HG03354 (cell line): ENCODE measurements around the gene PLXNB1.
"Not testable (repeated sequence)": the region's sequence is repeated elsewhere in the genome, so short reads cannot be mapped to it uniquely, and the experiment has no call there.

Experiments
- ATAC-seq: cut with Tn5 transposase; IDR thresholded peaks from one replicate; pipeline ENCODE4 v1.9.1; 2021; ENCODE audit warnings: mild to moderate bottlenecking; ENCODE audit not compliant: unreplicated experiment, poor library complexity, severe bottlenecking

PLXNB1 gene, protein sequence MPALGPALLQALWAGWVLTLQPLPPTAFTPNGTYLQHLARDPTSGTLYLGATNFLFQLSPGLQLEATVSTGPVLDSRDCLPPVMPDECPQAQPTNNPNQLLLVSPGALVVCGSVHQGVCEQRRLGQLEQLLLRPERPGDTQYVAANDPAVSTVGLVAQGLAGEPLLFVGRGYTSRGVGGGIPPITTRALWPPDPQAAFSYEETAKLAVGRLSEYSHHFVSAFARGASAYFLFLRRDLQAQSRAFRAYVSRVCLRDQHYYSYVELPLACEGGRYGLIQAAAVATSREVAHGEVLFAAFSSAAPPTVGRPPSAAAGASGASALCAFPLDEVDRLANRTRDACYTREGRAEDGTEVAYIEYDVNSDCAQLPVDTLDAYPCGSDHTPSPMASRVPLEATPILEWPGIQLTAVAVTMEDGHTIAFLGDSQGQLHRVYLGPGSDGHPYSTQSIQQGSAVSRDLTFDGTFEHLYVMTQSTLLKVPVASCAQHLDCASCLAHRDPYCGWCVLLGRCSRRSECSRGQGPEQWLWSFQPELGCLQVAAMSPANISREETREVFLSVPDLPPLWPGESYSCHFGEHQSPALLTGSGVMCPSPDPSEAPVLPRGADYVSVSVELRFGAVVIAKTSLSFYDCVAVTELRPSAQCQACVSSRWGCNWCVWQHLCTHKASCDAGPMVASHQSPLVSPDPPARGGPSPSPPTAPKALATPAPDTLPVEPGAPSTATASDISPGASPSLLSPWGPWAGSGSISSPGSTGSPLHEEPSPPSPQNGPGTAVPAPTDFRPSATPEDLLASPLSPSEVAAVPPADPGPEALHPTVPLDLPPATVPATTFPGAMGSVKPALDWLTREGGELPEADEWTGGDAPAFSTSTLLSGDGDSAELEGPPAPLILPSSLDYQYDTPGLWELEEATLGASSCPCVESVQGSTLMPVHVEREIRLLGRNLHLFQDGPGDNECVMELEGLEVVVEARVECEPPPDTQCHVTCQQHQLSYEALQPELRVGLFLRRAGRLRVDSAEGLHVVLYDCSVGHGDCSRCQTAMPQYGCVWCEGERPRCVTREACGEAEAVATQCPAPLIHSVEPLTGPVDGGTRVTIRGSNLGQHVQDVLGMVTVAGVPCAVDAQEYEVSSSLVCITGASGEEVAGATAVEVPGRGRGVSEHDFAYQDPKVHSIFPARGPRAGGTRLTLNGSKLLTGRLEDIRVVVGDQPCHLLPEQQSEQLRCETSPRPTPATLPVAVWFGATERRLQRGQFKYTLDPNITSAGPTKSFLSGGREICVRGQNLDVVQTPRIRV (N-terminal part only)

GRCh38 chr3:48429960-48430707 lies at the start of gene PLXNB1:
Gene PLXNB1 (minus strand): TSS chr3:48430086. CDS start chr3:48424611, 5,475 bp downstream.
- no peak for ATAC-seq

- peak; percentile 58 for ATAC-seq
Measured at GRCh38 chr3:48478626-48479555, 49.0 kb upstream of the PLXNB1 start.

DNA sequence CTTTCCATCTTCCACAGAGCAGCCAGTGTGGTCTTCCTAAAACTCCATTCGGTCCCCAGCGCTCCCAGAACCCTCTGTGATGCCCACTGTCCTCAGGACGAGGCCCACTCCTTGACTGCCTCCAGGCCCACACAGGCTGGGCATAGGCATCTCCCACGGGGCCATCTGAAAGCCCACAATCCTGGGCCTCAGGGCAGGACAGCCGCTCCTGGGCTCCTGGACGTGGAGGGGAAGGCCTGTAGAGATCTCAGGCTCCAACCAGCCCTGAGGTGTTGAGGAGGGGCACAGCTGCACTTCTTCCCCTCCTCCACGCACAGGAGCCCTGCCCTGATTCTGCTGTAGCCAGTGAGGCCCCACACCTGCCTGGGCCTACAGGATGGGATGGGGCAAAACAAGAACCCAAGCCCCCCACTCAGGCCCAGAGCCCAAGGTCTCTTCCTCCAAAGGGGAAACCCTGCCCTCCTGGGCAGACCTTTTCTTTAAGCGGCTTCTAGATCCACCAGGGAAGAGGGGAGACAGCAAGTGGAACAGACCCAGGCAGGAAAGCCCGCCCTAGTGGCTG lies 48.2 kb upstream of the PLXNB1 start:
- no peak for ATAC-seq

- no peak for ATAC-seq
Measured at GRCh38 chr3:48476426-48477053, 46.7 kb upstream of the PLXNB1 start.

DNA sequence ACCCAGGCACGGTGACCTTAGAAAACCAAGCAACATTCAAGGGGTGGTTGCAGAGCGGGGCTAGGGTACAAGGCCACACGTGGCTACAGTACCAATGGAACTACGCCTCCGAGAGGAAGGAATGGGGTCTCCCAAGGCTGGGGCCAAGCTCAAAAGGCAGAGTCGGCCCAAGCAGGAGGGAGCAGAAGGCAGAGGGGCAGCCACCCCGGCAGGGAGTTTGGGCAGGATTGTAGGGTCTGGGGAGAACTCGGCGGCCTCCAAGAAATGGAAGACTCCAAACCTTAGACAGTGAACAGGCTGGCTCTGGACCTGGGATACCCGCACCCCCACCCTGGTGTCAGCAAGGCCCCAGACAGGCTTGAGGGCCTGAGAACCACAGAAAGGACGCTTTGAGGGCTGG lies 45.3 kb upstream of the PLXNB1 start:
- no peak for ATAC-seq

GRCh38 chr3:48474619-48475018 lies 44.7 kb upstream of the PLXNB1 start:
- no peak for ATAC-seq

GRCh38 chr3:48474031-48474430 lies 44.1 kb upstream of the PLXNB1 start:
- not testable (repeated sequence) for ATAC-seq

- ATAC-seq: no peak
Measured at GRCh38 chr3:48473617-48473952, 43.7 kb upstream of the PLXNB1 start.

DNA sequence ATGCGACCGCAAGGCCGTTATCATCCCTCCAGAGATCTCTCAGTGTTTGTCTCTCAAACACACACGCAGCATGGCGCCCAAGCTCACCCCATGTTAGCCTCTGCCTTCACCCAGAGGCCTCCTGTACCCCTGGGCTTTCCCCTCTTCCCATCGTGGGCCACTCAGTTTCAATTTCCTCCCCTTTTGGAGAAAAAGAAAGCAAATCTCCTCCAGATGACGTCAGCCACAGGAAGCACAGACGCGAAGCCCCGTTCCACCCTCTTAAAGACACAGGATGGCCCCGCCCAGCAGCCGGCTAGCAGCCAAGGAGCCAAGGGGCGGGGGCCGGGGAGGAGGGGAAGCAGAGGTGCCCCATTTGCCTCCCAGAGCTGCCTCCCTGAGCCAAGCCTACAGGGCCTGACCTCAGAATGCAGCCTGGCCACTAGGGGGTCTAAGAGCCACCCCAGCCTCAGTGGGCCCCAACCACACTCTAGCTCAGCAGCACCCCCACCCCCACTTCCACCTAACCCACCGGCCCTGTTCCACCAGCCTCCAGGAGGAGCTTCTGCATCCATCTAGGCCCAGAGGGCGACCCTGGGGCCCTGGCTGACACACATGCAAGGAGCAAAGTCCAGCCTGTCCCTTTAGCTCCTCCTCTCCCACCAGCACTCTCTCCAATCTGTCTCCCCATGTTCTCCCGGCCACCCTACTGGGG lies 43.2 kb upstream of the PLXNB1 start:
- peak; percentile 89 for ATAC-seq

- no peak for ATAC-seq
Measured at GRCh38 chr3:48472673-48472922, 42.7 kb upstream of the PLXNB1 start.

GRCh38 chr3:48470286-48470685 lies 40.4 kb upstream of the PLXNB1 start:
- ATAC-seq: no peak

- no peak for ATAC-seq
Measured at GRCh38 chr3:48469046-48469915, 39.4 kb upstream of the PLXNB1 start.

GRCh38 chr3:48468329-48468731 lies 38.4 kb upstream of the PLXNB1 start:
- no peak for ATAC-seq

DNA sequence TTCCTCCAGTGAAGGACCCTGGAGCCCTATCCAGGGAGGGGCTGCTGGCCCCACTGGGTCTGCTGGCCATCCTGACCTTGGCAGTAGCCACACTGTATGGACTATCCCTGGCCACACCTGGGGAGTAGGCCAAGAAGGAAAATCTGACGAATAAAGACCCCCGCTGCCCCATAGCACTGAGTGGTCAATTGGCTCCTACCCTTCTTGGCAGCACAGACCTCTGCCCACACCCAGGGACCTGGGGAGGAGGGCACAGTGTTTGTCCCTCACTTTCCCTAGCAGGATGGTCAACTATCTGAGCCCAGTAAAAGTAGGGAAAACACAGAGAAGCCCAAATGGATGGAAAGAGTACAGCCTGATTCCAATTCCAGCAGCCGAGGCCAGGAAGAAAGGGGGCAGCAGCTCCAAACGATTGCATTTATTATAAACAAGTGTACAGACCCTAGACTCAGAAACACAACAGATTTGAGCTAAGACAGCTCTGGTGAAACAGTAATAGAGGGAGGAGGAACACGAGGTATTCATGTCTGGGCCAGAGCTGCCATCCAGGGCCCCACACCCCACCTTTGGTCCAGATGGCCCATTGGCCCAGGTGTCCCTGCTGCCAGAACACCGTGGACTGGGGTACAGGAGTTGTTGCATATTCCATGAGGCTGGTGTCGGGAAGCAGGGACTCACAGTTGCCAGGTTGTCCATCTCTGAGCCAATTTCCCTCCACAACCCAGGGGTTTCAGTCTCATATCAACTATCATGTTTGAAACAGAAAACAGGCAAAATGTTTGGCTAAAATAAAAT lies 37.8 kb upstream of the PLXNB1 start:
- ATAC-seq: no peak

DNA sequence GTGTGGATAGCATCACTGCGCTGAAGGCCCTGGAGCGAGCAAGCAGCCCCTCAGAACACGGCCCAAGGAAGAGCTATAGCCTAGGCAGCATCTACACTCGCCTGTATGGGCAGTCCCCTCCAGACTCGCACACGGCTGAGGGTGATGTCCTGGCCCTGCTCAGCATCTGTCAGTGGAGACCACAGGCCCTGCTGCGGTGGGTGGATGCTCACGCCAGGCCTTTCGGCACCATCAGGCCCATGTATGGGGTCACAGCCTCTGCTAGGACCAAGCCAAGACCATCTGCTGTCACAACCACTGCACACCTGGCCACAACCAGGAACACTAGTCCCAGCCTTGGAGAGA lies 37.2 kb upstream of the PLXNB1 start:
- no peak for ATAC-seq
